K562 (cell line): Measurements from ENCODE around the gene RSRC1. TPM values are rescaled to one million over a fixed set of nuclear protein-coding genes. Genes with fewer than 3 reads are reported as not detected.

Source experiments
- BMI1 ChIP-seq: fragments of 150-350 bp; IDR thresholded peaks from 2 replicates; pipeline ENCODE4 v1.6.1; 2014; ENCODE audit warnings: low read length
- CREM ChIP-seq: IDR thresholded peaks from 2 replicates; pipeline ENCODE4 v1.6.1; 2014; ENCODE audit warnings: antibody characterized with exemption, low read depth
- ETS2 ChIP-seq: IDR thresholded peaks from 2 replicates; pipeline ENCODE4 v1.6.1; 2016; ENCODE audit warnings: borderline replicate concordance, missing genetic modification characterization, mild to moderate bottlenecking, moderate library complexity, missing compliant biosample characterization; ENCODE audit not compliant: poor library complexity, severe bottlenecking
- FIP1L1 ChIP-seq: fragments of 200-400 bp; formaldehyde crosslinking; IDR thresholded peaks from 2 replicates; pipeline ENCODE4 v1.6.1; 2018; ENCODE audit warnings: mild to moderate bottlenecking, low read depth, low read length; ENCODE audit not compliant: poor library complexity, severe bottlenecking
- FOXK2 ChIP-seq, 2 experiments: fragments of 450-650 bp; IDR thresholded peaks in 1 of 2; conservative IDR thresholded peaks in 1 of 2; 2 replicates each; pipeline ENCODE4 v1.6.1; 2016; ENCODE audit warnings: low read depth in 2 of 2, mild to moderate bottlenecking in 1 of 2
- HBP1 ChIP-seq: fragments of 450-650 bp; formaldehyde crosslinking; IDR thresholded peaks from 2 replicates; pipeline ENCODE4 v1.4.0; 2022; ENCODE audit warnings: missing genetic modification characterization
- HCFC1 ChIP-seq: IDR thresholded peaks from 2 replicates; pipeline ENCODE4 v1.6.1; 2012; ENCODE audit warnings: low read depth, low read length, improper control_type of control experiment
- HSF4 ChIP-seq: fragments of 250-450 bp; sonication (Bioruptor Pico); IDR thresholded peaks from 2 replicates; pipeline ENCODE4 v2.1.2; 2022; ENCODE audit warnings: mild to moderate bottlenecking, moderate library complexity, borderline replicate concordance
- IRF9 ChIP-seq: fragments of 450-650 bp; IDR thresholded peaks from 2 replicates; pipeline ENCODE4 v1.6.1; 2016; ENCODE audit warnings: missing biosample characterization, missing genetic modification characterization
- MECOM ChIP-seq: fragments of 250-450 bp; sonication (Bioruptor Pico); IDR thresholded peaks from 2 replicates; pipeline ENCODE4 v1.8.0; 2022; ENCODE audit warnings: inconsistent platforms
- MIER1 ChIP-seq: fragments of 450-650 bp; IDR thresholded peaks from 2 replicates; pipeline ENCODE4 v1.6.1; 2016; ENCODE audit warnings: antibody characterized with exemption, mild to moderate bottlenecking, low read depth
- MXI1 ChIP-seq: IDR thresholded peaks from 2 replicates; pipeline ENCODE4 v1.6.1; 2011; ENCODE audit warnings: low read depth, mild to moderate bottlenecking, improper control_type of control experiment, low read length
- NONO ChIP-seq, 2 experiments: fragments of 200-400 bp in 1 of 2; fragments of 450-650 bp in 1 of 2; formaldehyde crosslinking in 1 of 2; IDR thresholded peaks; 2 replicates each; pipeline ENCODE4 v1.6.1; 2017; ENCODE audit warnings: low read depth in 2 of 2, mild to moderate bottlenecking in 2 of 2, moderate library complexity in 2 of 2, low read length in 1 of 2
- PCBP1 ChIP-seq: fragments of 200-400 bp; formaldehyde crosslinking; IDR thresholded peaks from 2 replicates; pipeline ENCODE4 v1.6.1; 2018; ENCODE audit warnings: mild to moderate bottlenecking, low read depth, low read length; ENCODE audit not compliant: poor library complexity, severe bottlenecking
- SIX5 ChIP-seq, 2 experiments: IDR thresholded peaks; 2 replicates each; pipeline ENCODE4 v1.6.1; 2011; ENCODE audit warnings: low read length in 2 of 2, borderline replicate concordance in 1 of 2, low read depth in 1 of 2, mild to moderate bottlenecking in 1 of 2, moderate library complexity in 1 of 2; ENCODE audit not compliant: insufficient read depth in 1 of 2
- SRSF9 ChIP-seq: fragments of 200-400 bp; formaldehyde crosslinking; IDR thresholded peaks from 2 replicates; pipeline ENCODE4 v1.6.1; 2017; ENCODE audit warnings: low read depth, low read length, borderline replicate concordance
- STAG1 ChIP-seq: sonication (generic); formaldehyde crosslinking; IDR thresholded peaks from 2 replicates; pipeline ENCODE4 v1.5.0; 2020; ENCODE audit warnings: missing genetic modification reagents, borderline replicate concordance
- TFAM ChIP-seq: fragments of 250-450 bp; sonication (Bioruptor Pico); conservative IDR thresholded peaks from 2 replicates; pipeline ENCODE4 v1.5.0; 2021; ENCODE audit warnings: mild to moderate bottlenecking, moderate library complexity
- ZC3H11A ChIP-seq: IDR thresholded peaks from 2 replicates; pipeline ENCODE4 v1.6.1; 2012; ENCODE audit warnings: low read depth, low read length, improper control_type of control experiment
- ZNF175 ChIP-seq: fragments of 200-800 bp; sonication (Bioruptor generic); IDR thresholded peaks from 2 replicates; pipeline ENCODE4 v1.6.1; 2016; ENCODE audit warnings: low read depth, mild to moderate bottlenecking, missing genetic modification characterization, missing compliant biosample characterization
- ZNF280B ChIP-seq: fragments of 250-450 bp; sonication (Bioruptor Pico); IDR thresholded peaks from 2 replicates; pipeline ENCODE4 v1.5.1; 2021; ENCODE audit warnings: mild to moderate bottlenecking
- ZNF431 ChIP-seq: sonication (generic); formaldehyde crosslinking; IDR thresholded peaks from 2 replicates; pipeline ENCODE4 v1.8.0; 2022; ENCODE audit warnings: mild to moderate bottlenecking, missing genetic modification reagents
- ZNF511 ChIP-seq: sonication (generic); formaldehyde crosslinking; IDR thresholded peaks from 2 replicates; pipeline ENCODE4 v1.8.0; 2022; ENCODE audit warnings: mild to moderate bottlenecking, missing genetic modification reagents
- polyA plus RNA-seq, 8 experiments: library from polyadenylated mRNA; depleted of rRNA in 4 of 8; stranded (reverse) in 5 of 8; unstranded in 3 of 8; fragments of >200 nt; fragmentation: Nextera tagmentation in 2 of 8; fragmentation: Illumina TruSeq in 1 of 8; extraction: Ambion mirVana in 2 of 8; extraction: Trizol in 1 of 8; gene quantifications; 2 replicates each; pipeline versions ENCODE4 v1.2.1 to v1.2.3, GENCODE V29; 2011 to 2014; ENCODE audit warnings: inconsistent platforms in 1 of 8, missing spikeins in 1 of 8
- total RNA-seq, 7 experiments: library from RNA; depleted of rRNA in 6 of 7; stranded (reverse); fragments of >200 nt in 6 of 7; fragmentation: Illumina TruSeq in 2 of 7; extraction: Trizol in 2 of 7; gene quantifications; 2 replicates each; pipeline versions ENCODE4 v1.2.1 to v1.2.3, GENCODE V29; 2011 to 2021; ENCODE audit warnings: low replicate concordance in 1 of 7

The RSRC1 gene
- total and polyA plus RNA-seq, 9 of the 15 experiments (the other 6 are each of a cell fraction or from before 2014, with no cell fraction given): 19.3 to 128 (median 75.5) TPM

- peak; percentile 91 to 95 for TF ChIP-seq FOXK2 (conservative IDR thresholded peaks at IDR 0.05 in 1 of 2, IDR thresholded peaks at IDR 0.05 in 1 of 2; ENCODE audit: low read depth in 2 of 2)
- peak; percentile 53; the same call in 1 of the 2 replicates for TF ChIP-seq CREM
- peak; percentile 63 for TF ChIP-seq FIP1L1
- no peak for TF ChIP-seq ZNF280B (CRISPR knock-in tag)
- TF ChIP-seq PCBP1: no peak
- TF ChIP-seq IRF9 (tag): no peak
- TF ChIP-seq MXI1: no peak; the same call in 1 of the 2 replicates
- peak; percentile 88 for TF ChIP-seq ZNF511
- TF ChIP-seq SRSF9: no peak
- no peak; a peak in 1 of 4 replicates for TF ChIP-seq SIX5 (IDR thresholded peaks at IDR 0.05; ENCODE audit: borderline replicate concordance in 1 of 2, insufficient read depth in 1 of 2, low read depth in 1 of 2, low read length in 2 of 2)
- no peak for TF ChIP-seq STAG1 (CRISPR knock-in tag)
- no peak for TF ChIP-seq BMI1
- TF ChIP-seq NONO (IDR thresholded peaks at IDR 0.05; ENCODE audit: low read depth in 2 of 2, low read length in 1 of 2): peak; percentile 38 to 75; a peak in 2 of 4 replicates
- TF ChIP-seq ZC3H11A: no peak
- no peak; the same call in 1 of the 2 replicates for TF ChIP-seq ZNF431 (CRISPR knock-in tag)
- TF ChIP-seq ETS2 (tag): no peak
- peak; percentile 75 for TF ChIP-seq HCFC1
- TF ChIP-seq MECOM (CRISPR knock-in tag): no peak
- TF ChIP-seq MIER1: no peak
- no peak for TF ChIP-seq TFAM (CRISPR knock-in tag)
- no peak for TF ChIP-seq ZNF175 (CRISPR knock-in tag)
- no peak for TF ChIP-seq HBP1
- no peak for TF ChIP-seq HSF4 (CRISPR knock-in tag)
Measured at GRCh38 chr3:158109804-158110657, at the start of gene RSRC1 (continued).
